Liver (tissue), 3 donors: ENCODE data around the gene RB1.

Source experiments
- RXRA ChIP-seq, 2 donors: IDR thresholded peaks; 2 replicates each; pipeline ENCODE4 v1.6.1; 2017 to 2018; ENCODE audit warnings: antibody characterized with exemption in 2 of 2, mild to moderate bottlenecking in 1 of 2
- TF ChIP-seq, protein P1 (sequence below): IDR thresholded peaks from 2 replicates; pipeline ENCODE4 v1.6.1; 2016; ENCODE audit warnings: antibody characterized with exemption, mild to moderate bottlenecking
- TF ChIP-seq, protein P2 (sequence below): fragments of 150-350 bp; IDR thresholded peaks from 2 replicates; pipeline ENCODE4 v1.5.1; 2017; ENCODE audit warnings: improper control_type of control experiment, low read depth, low read length; ENCODE audit not compliant: missing input control
- donor health status: healthy.
- donor health status: healthy.

DNA sequence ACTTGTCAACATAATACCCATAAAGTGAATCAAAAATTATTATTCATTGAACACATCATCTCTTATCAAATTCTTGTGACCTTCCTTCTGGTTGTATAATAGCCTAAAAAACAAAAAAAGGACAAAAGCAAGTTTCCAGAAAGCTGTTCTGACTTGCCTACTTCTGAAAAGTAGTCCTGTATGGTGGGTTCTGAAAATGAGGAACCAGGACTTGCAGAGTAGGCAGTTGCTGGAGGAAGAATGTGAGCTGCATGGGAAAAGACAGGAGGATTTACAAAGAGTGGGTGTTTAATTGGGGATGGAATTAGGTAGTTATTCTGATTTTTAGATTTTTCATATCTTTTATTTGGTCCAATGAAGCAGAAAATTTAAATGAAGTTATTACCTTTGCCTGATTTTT, 172.7 kb downstream of the RB1 start:
- TF ChIP-seq, protein P1, sequence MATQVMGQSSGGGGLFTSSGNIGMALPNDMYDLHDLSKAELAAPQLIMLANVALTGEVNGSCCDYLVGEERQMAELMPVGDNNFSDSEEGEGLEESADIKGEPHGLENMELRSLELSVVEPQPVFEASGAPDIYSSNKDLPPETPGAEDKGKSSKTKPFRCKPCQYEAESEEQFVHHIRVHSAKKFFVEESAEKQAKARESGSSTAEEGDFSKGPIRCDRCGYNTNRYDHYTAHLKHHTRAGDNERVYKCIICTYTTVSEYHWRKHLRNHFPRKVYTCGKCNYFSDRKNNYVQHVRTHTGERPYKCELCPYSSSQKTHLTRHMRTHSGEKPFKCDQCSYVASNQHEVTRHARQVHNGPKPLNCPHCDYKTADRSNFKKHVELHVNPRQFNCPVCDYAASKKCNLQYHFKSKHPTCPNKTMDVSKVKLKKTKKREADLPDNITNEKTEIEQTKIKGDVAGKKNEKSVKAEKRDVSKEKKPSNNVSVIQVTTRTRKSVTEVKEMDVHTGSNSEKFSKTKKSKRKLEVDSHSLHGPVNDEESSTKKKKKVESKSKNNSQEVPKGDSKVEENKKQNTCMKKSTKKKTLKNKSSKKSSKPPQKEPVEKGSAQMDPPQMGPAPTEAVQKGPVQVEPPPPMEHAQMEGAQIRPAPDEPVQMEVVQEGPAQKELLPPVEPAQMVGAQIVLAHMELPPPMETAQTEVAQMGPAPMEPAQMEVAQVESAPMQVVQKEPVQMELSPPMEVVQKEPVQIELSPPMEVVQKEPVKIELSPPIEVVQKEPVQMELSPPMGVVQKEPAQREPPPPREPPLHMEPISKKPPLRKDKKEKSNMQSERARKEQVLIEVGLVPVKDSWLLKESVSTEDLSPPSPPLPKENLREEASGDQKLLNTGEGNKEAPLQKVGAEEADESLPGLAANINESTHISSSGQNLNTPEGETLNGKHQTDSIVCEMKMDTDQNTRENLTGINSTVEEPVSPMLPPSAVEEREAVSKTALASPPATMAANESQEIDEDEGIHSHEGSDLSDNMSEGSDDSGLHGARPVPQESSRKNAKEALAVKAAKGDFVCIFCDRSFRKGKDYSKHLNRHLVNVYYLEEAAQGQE = no peak
- TF ChIP-seq, protein P2, sequence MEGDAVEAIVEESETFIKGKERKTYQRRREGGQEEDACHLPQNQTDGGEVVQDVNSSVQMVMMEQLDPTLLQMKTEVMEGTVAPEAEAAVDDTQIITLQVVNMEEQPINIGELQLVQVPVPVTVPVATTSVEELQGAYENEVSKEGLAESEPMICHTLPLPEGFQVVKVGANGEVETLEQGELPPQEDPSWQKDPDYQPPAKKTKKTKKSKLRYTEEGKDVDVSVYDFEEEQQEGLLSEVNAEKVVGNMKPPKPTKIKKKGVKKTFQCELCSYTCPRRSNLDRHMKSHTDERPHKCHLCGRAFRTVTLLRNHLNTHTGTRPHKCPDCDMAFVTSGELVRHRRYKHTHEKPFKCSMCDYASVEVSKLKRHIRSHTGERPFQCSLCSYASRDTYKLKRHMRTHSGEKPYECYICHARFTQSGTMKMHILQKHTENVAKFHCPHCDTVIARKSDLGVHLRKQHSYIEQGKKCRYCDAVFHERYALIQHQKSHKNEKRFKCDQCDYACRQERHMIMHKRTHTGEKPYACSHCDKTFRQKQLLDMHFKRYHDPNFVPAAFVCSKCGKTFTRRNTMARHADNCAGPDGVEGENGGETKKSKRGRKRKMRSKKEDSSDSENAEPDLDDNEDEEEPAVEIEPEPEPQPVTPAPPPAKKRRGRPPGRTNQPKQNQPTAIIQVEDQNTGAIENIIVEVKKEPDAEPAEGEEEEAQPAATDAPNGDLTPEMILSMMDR = no peak
- TF ChIP-seq RXRA (IDR thresholded peaks at IDR 0.05) = no peak
